A673 (cell line): ENCODE results near the gene FGFR2. TPM values are rescaled to one million over a fixed set of nuclear protein-coding genes. Genes with fewer than 3 reads are reported as not detected.

ENCODE experiments used
- BruUV-seq: library from RNA; stranded (reverse); fragments of 400-500 nt; replicated peaks from 2 replicates; lab custom pipeline; 2021; lab: Mats Ljungman, UMichigan
- CTCF ChIA-PET: fragments of 300-600 bp; sonication (Branson Sonifier 250); formaldehyde crosslinking; loops from one replicate; lab custom pipeline; 2022; ENCODE audit warnings: antibody characterized with exemption; lab: Charles Lee
- POLR2A ChIA-PET: fragments of 300-600 bp; sonication (Branson Sonifier 250); formaldehyde crosslinking; loops from one replicate; lab custom pipeline; 2022; ENCODE audit warnings: antibody characterized with exemption; ENCODE audit not compliant: low non-redundant PET; lab: Charles Lee
- DNase-seq: peaks from one replicate; pipeline ENCODE4 v3.0.0-alpha.2; 2015; ENCODE audit warnings: low spot score
- H3K27ac ChIP-seq: fragments of 200-600 bp; sonication (generic); 2 replicates; pipeline ENCODE4 v1.5.1; 2016; ENCODE audit warnings: mixed run types, low read depth, mild to moderate bottlenecking, mixed read lengths, antibody characterized with exemption, low read length; ENCODE audit not compliant: poor library complexity, severe bottlenecking
- H3K27me3 ChIP-seq: fragments of 200-600 bp; sonication (generic); replicated peaks from 2 replicates; pipeline ENCODE4 v1.6.1; 2017; ENCODE audit warnings: mixed run types, low read depth, mild to moderate bottlenecking, mixed read lengths, antibody characterized with exemption, low read length; ENCODE audit not compliant: insufficient read depth, poor library complexity
- H3K36me3 ChIP-seq: fragments of 200-600 bp; sonication (generic); 2 replicates; pipeline ENCODE4 v1.6.1; 2016; ENCODE audit warnings: mixed run types, mild to moderate bottlenecking, mixed read lengths, antibody characterized with exemption, low read length; ENCODE audit not compliant: insufficient read depth, poor library complexity, severe bottlenecking
- H3K4me1 ChIP-seq: fragments of 200-600 bp; sonication (generic); 2 replicates; pipeline ENCODE4 v1.6.1; 2017; ENCODE audit warnings: mixed run types, mild to moderate bottlenecking, mixed read lengths, antibody characterized with exemption, low read length; ENCODE audit not compliant: insufficient read depth, poor library complexity, severe bottlenecking
- H3K4me3 ChIP-seq: fragments of 200-600 bp; sonication (generic); 2 replicates; pipeline ENCODE4 v1.5.1; 2016; ENCODE audit warnings: low read depth, mixed run types, mild to moderate bottlenecking, mixed read lengths, low read length; ENCODE audit not compliant: poor library complexity, severe bottlenecking
- H3K9me3 ChIP-seq: fragments of 200-600 bp; sonication (generic); 2 replicates; pipeline ENCODE4 v1.6.1; 2016; ENCODE audit warnings: mixed run types, low read depth, mild to moderate bottlenecking, mixed read lengths, antibody characterized with exemption, low read length; ENCODE audit not compliant: poor library complexity, severe bottlenecking
- CTCF ChIP-seq: fragments of 300-800, 200-600 bp; sonication (generic); conservative IDR thresholded peaks from 2 replicates; pipeline ENCODE4 v1.5.1; 2017; ENCODE audit warnings: low read depth, mild to moderate bottlenecking, antibody characterized with exemption, low read length, moderate library complexity, mixed read lengths
- EZH2 ChIP-seq: fragments of 200-600 bp; sonication (generic); IDR thresholded peaks from 2 replicates; pipeline ENCODE4 v1.6.1; 2017; ENCODE audit warnings: borderline replicate concordance, low read depth, mild to moderate bottlenecking, mixed read lengths, antibody characterized with exemption, low read length; ENCODE audit not compliant: poor library complexity, severe bottlenecking
- intact Hi-C: fragments of 100-400 bp; cut with micrococcal nuclease; formaldehyde crosslinking; loops from one replicate; pipeline ENCODE4 v1.10.0; 2022; ENCODE audit not compliant: unreplicated experiment
- total RNA-seq: library from RNA; stranded (reverse); gene quantifications from 2 replicates; pipeline ENCODE4 v1.2.3, GENCODE V29; 2021

The FGFR2 gene
- total RNA-seq, 1 experiment from 2014 or later, result 0.60 TPM

- Histone ChIP-seq H3K9me3 (no peaks in the 10 kb centered on the region), H3K36me3 (no peaks in the 10 kb centered on the region), H3K4me3 (no peak overlapping the region), H3K4me1 (no peaks in the 10 kb centered on the region), H3K27ac (no peak overlapping the region), H3K27me3 (peaks cover 22% of the 10 kb centered on the region)
- POLR2A ChIA-PET, result no interaction called here
- DNase-seq, result no peak
- intact Hi-C loops, result no loop called here
- no peak for TF ChIP-seq CTCF
- TF ChIP-seq EZH2, result no peak
- CTCF ChIA-PET, result no interaction called here
- BruUV-seq, result no TSS peak
Observed at GRCh38 chr10:121541450-121542120, 56.7 kb downstream of the FGFR2 start.

- TF ChIP-seq EZH2, result no peak
- TF ChIP-seq CTCF, result no peak
- H3K9me3 ChIP-seq, result no peaks in the 10 kb centered on the region
- H3K4me3 ChIP-seq, result no peak overlapping the region
- no peak overlapping the region for H3K27ac ChIP-seq
- BruUV-seq, result no TSS peak
- CTCF ChIA-PET, result no interaction called here
- POLR2A ChIA-PET, result no interaction called here
- H3K36me3 ChIP-seq, result no peaks in the 10 kb centered on the region
- peaks cover 26% of the 10 kb centered on the region for H3K27me3 ChIP-seq
- DNase-seq, result no peak
- H3K4me1 ChIP-seq, result no peaks in the 10 kb centered on the region
- intact Hi-C loops, result no loop called here
Observed at GRCh38 chr10:121540732-121541395, 57.4 kb downstream of the FGFR2 start.

GRCh38 chr10:121539786-121540185 lies 58.5 kb downstream of the FGFR2 start:
- no peaks in the 10 kb centered on the region for H3K9me3 ChIP-seq
- no TSS peak for BruUV-seq
- H3K27me3 ChIP-seq, result peaks cover 26% of the 10 kb centered on the region
- intact Hi-C loops, result no loop called here
- no peak for TF ChIP-seq CTCF
- TF ChIP-seq EZH2, result no peak
- H3K27ac ChIP-seq, result no peak overlapping the region
- H3K36me3 ChIP-seq, result no peaks in the 10 kb centered on the region
- H3K4me1 ChIP-seq, result no peaks in the 10 kb centered on the region
- DNase-seq, result no peak
- ChIA-PET POLR2A (no interaction called here), CTCF (no interaction called here)
- H3K4me3 ChIP-seq, result no peak overlapping the region
